ENCODE data around the gene TTC39B.
"Not testable (repeated sequence)": the region's sequence is repeated elsewhere in the genome, so short reads cannot be mapped to it uniquely, and the experiment has no call there.

Gene TTC39B

GRCh38 chr9:15306757-15307522 is at the start of gene TTC39B:
TTC39B (minus strand) TSS chr9:15307216; CDS start chr9:15307125, 91 bp downstream.
- DNase-seq (ENCODE audit: low spot score), result peak; percentile 72

GRCh38 chr9:15355669-15356068 is 48.7 kb upstream of the TTC39B start:
- no peak for DNase-seq (ENCODE audit: low spot score)

GRCh38 chr9:15354713-15355112 is 47.7 kb upstream of the TTC39B start:
- no peak for DNase-seq (ENCODE audit: low spot score)

- DNase-seq (ENCODE audit: low spot score), result no peak
Observed at GRCh38 chr9:15353892-15354291, 46.9 kb upstream of the TTC39B start.

GRCh38 chr9:15352306-15352705 is 45.3 kb upstream of the TTC39B start:
- no peak for DNase-seq (ENCODE audit: low spot score)

GRCh38 chr9:15349892-15350761 is 43.1 kb upstream of the TTC39B start:
- DNase-seq (ENCODE audit: low spot score), result no peak

- no peak for DNase-seq (ENCODE audit: low spot score)
Observed at GRCh38 chr9:15346837-15347236, 39.8 kb upstream of the TTC39B start.

- DNase-seq (ENCODE audit: low spot score), result no peak
Observed at GRCh38 chr9:15344191-15344590, 37.2 kb upstream of the TTC39B start.

GRCh38 chr9:15333376-15333881 is 26.4 kb upstream of the TTC39B start:
- DNase-seq (ENCODE audit: low spot score), result peak; percentile 19

- no peak for DNase-seq (ENCODE audit: low spot score)
Observed at GRCh38 chr9:15332939-15333338, 25.9 kb upstream of the TTC39B start.

- no peak for DNase-seq (ENCODE audit: low spot score)
Observed at GRCh38 chr9:15329539-15330109, 22.6 kb upstream of the TTC39B start.

GRCh38 chr9:15328946-15329345 is 21.9 kb upstream of the TTC39B start:
- no peak for DNase-seq (ENCODE audit: low spot score)

- not testable (repeated sequence) for DNase-seq (ENCODE audit: low spot score)
Observed at GRCh38 chr9:15322695-15323094, 15.7 kb upstream of the TTC39B start.

- not testable (repeated sequence) for DNase-seq (ENCODE audit: low spot score)
Observed at GRCh38 chr9:15319661-15320060, 12.6 kb upstream of the TTC39B start.

- DNase-seq (ENCODE audit: low spot score), result no peak
Observed at GRCh38 chr9:15317836-15318235, 10.8 kb upstream of the TTC39B start.

- DNase-seq (ENCODE audit: low spot score), result no peak
Observed at GRCh38 chr9:15311607-15312006, 4.6 kb upstream of the TTC39B start.

GRCh38 chr9:15310107-15310850 is 3.3 kb upstream of the TTC39B start:
- no peak for DNase-seq (ENCODE audit: low spot score)

- no peak for DNase-seq (ENCODE audit: low spot score)
Observed at GRCh38 chr9:15308511-15308910, 1.5 kb upstream of the TTC39B start.

GRCh38 chr9:15307523-15307841 is 466 bp upstream of the TTC39B start:
- DNase-seq (ENCODE audit: low spot score), result no peak

- DNase-seq (ENCODE audit: low spot score), result peak; percentile 23
Observed at GRCh38 chr9:15306068-15306756, 804 bp downstream of the TTC39B start.

- no peak for DNase-seq (ENCODE audit: low spot score)
Observed at GRCh38 chr9:15305470-15305869, 1.5 kb downstream of the TTC39B start.

Data from HuH-7 (cell line).